T47D (cell line): ENCODE measurements around the gene EVL.

Source experiments
- DNase-seq, 2 experiments: peaks; one replicate each; pipeline versions ENCODE4 v3.0.0 to v3.0.0-alpha.2; 2011 to 2012; ENCODE audit warnings: low read depth in 1 of 2, low spot score in 1 of 2
- JUND ChIP-seq: IDR thresholded peaks from 2 replicates; pipeline ENCODE4 v1.6.1; 2012; ENCODE audit warnings: low read depth
- in situ Hi-C: cut with HindIII; loops from 2 replicates; pipeline ENCODE4 v1.10.0; 2016; ENCODE audit warnings: low sequenced_read_pairs, low pct_unique_long_range_greater_than_20kb

Gene EVL

GRCh38 chr14:100085462-100085861 is 20.2 kb downstream of the EVL start:
- in situ Hi-C loops = no loop called here
- no peak for TF ChIP-seq JUND
- no peak for DNase-seq

- no peak for TF ChIP-seq JUND
- in situ Hi-C loops = no loop called here
- no peak for DNase-seq
Observed at GRCh38 chr14:100086361-100086760, 21.1 kb downstream of the EVL start.

- TF ChIP-seq JUND = no peak
- in situ Hi-C loops = no loop called here
Observed at GRCh38 chr14:100088226-100088625, 23.0 kb downstream of the EVL start.

GRCh38 chr14:100091386-100091785 is 26.2 kb downstream of the EVL start:
- DNase-seq = no peak
- no peak for TF ChIP-seq JUND
- in situ Hi-C loops = no loop called here

More at GRCh38 chr14:100088226-100088625, 23.0 kb downstream of the EVL start:
- DNase-seq = no peak

- no peak for TF ChIP-seq JUND
- in situ Hi-C loops = no loop called here
- no peak for DNase-seq
Observed at GRCh38 chr14:100092832-100093231, 27.6 kb downstream of the EVL start.

GRCh38 chr14:100093319-100093718 is 28.1 kb downstream of the EVL start:
- in situ Hi-C loops = no loop called here
- DNase-seq = no peak

GRCh38 chr14:100096656-100097055 is 31.4 kb downstream of the EVL start:
- TF ChIP-seq JUND = no peak
- in situ Hi-C loops = no loop called here
- no peak for DNase-seq

More at GRCh38 chr14:100093319-100093718, 28.1 kb downstream of the EVL start:
- TF ChIP-seq JUND = no peak

- no peak for DNase-seq
- in situ Hi-C loops = no loop called here
- TF ChIP-seq JUND = no peak
Observed at GRCh38 chr14:100098171-100098570, 32.9 kb downstream of the EVL start.

GRCh38 chr14:100100032-100100703 is 34.9 kb downstream of the EVL start:
- no peak for DNase-seq
- in situ Hi-C loops = no loop called here
- no peak for TF ChIP-seq JUND

GRCh38 chr14:100102156-100102785 is 37.0 kb downstream of the EVL start:
- no peak for DNase-seq
- no peak for TF ChIP-seq JUND
- in situ Hi-C loops = no loop called here

- in situ Hi-C loops = no loop called here
- no peak for DNase-seq
- TF ChIP-seq JUND = no peak
Observed at GRCh38 chr14:100103250-100104005, 38.2 kb downstream of the EVL start.

GRCh38 chr14:100104006-100104352 is 38.8 kb downstream of the EVL start:
- no peak for TF ChIP-seq JUND
- in situ Hi-C loops = no loop called here
- DNase-seq = no peak
